GM18861 (cell line): ENCODE measurements around the gene TNFAIP8L1.
A peak's percentile ranks its signal among the peaks of the same experiment; 100 is the strongest.
"Not testable (repeated sequence)": the region's sequence is repeated elsewhere in the genome, so short reads cannot be mapped to it uniquely, and the experiment has no call there.

Experiments
- ATAC-seq: cut with Tn5 transposase; IDR thresholded peaks from one replicate; pipeline ENCODE4 v1.9.1; 2021; ENCODE audit not compliant: unreplicated experiment

TNFAIP8L1 gene

GRCh38 chr19:4638828-4639530, at the start of gene TNFAIP8L1:
TNFAIP8L1 (plus strand) TSS chr19:4639516; CDS start chr19:4651870, 12,354 bp downstream.
- ATAC-seq = peak; percentile 64

- ATAC-seq = no peak
Measured at GRCh38 chr19:4589579-4590410, 49.5 kb upstream of the TNFAIP8L1 start.

GRCh38 chr19:4590559-4590958, 48.8 kb upstream of the TNFAIP8L1 start:
- no peak for ATAC-seq

- no peak for ATAC-seq
Measured at GRCh38 chr19:4591320-4591719, 48.0 kb upstream of the TNFAIP8L1 start.

- no peak for ATAC-seq
Measured at GRCh38 chr19:4592445-4592844, 46.9 kb upstream of the TNFAIP8L1 start.

- no peak for ATAC-seq
Measured at GRCh38 chr19:4593409-4593851, 45.9 kb upstream of the TNFAIP8L1 start.

- no peak for ATAC-seq
Measured at GRCh38 chr19:4594201-4594600, 45.1 kb upstream of the TNFAIP8L1 start.

- not testable (repeated sequence) for ATAC-seq
Measured at GRCh38 chr19:4595158-4595557, 44.2 kb upstream of the TNFAIP8L1 start.

- ATAC-seq = no peak
Measured at GRCh38 chr19:4596033-4596904, 43.0 kb upstream of the TNFAIP8L1 start.

GRCh38 chr19:4597278-4597974, 41.9 kb upstream of the TNFAIP8L1 start:
- no peak for ATAC-seq

- no peak for ATAC-seq
Measured at GRCh38 chr19:4597975-4598671, 41.2 kb upstream of the TNFAIP8L1 start.

GRCh38 chr19:4598712-4599111, 40.6 kb upstream of the TNFAIP8L1 start:
- ATAC-seq = no peak

- ATAC-seq = no peak
Measured at GRCh38 chr19:4600082-4600481, 39.2 kb upstream of the TNFAIP8L1 start.

- ATAC-seq = no peak
Measured at GRCh38 chr19:4600893-4601292, 38.4 kb upstream of the TNFAIP8L1 start.

GRCh38 chr19:4602173-4602788, 37.0 kb upstream of the TNFAIP8L1 start:
- ATAC-seq = no peak

- ATAC-seq = no peak
Measured at GRCh38 chr19:4602915-4603314, 36.4 kb upstream of the TNFAIP8L1 start.

GRCh38 chr19:4604912-4605311, 34.4 kb upstream of the TNFAIP8L1 start:
- ATAC-seq = no peak

- no peak for ATAC-seq
Measured at GRCh38 chr19:4606181-4606580, 33.1 kb upstream of the TNFAIP8L1 start.

GRCh38 chr19:4606921-4607678, 32.2 kb upstream of the TNFAIP8L1 start:
- ATAC-seq = no peak
